GM21529 (cell line): ENCODE data around the gene HBP1.
"Not testable (repeated sequence)": the region's sequence is repeated elsewhere in the genome, so short reads cannot be mapped to it uniquely, and the experiment has no call there.

Experiments
- ATAC-seq: cut with Tn5 transposase; IDR thresholded peaks from one replicate; pipeline ENCODE4 v1.9.1; 2021; ENCODE audit not compliant: unreplicated experiment

Gene HBP1

DNA sequence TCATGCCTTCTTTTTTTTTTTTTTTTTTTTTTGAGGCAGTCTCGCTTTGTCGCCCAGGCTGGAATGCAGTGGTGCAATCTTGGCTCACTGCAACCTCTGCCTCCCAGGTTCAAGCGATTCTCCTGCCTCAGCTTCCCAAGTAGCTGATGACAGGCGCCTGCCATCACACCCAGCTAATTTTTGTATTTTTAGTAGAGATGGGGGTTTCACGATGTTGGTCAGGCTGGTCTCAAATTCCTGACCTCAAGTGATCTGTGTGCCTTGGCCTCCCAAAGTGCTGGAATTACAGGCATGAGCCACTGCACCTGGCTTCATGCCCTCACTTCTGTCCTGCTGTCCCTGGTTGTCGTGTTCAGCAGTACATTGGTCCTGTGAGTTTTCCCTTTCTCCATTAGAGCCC, 52.0 kb downstream of the HBP1 start:
- ATAC-seq, result not testable (repeated sequence)

DNA sequence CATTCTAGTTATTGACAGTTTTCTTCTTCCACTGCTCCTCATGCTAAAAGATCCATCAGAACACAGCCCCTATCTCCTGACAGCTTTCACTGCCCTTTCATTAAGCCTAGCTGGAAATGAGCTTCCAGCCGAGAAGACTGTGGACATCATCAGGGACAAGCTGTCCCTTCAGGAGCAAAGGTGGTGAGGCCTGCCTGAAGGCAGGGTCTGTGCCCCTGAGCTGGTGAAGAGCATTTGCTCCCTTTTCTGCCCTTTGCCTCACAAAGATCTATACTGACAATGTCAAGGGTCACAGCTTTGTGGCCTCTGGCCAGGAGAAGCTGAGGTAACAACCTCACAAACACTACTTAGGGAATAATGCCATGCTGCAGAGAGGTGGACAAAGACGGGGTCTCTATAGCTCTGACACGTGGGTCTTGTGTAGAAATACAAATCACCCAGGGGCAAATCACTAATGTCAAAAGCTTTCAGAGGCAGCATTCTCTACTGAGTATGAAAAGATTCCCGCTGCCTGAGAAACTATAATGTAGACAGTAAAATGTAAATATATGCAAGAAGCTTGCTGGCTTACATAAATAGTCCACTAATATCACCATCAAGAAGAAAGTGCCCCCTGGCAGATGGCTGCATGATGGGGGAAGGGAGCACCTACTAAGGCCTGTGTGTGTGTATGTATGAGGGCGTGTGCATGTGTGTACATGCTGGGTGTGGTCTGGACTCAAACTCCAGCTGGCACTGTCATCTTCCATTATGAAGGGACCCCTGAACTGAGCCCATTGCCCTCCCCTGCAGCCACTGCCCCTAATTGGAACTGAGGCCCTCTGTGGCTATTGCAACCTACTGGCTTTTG, 55.8 kb downstream of the HBP1 start:
- no peak for ATAC-seq

DNA sequence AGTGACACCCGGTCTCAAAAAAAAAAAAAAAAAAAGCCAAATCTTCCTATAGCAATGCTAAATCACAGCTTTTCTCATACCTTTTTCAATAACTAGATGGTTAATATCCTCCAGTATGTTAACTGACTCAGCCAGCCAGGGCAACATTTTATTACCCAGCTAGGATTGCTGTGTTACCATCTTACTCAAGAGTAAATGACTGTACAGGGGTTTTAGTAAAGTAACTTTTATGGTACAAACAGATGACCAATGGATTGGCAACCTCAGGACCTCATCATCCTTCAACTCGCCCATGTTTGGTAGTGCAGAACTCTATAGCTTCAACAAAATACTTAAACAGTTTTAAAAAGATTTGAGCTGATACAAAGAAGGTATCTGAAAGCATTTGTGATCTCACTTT, 59.5 kb downstream of the HBP1 start:
- no peak for ATAC-seq

DNA sequence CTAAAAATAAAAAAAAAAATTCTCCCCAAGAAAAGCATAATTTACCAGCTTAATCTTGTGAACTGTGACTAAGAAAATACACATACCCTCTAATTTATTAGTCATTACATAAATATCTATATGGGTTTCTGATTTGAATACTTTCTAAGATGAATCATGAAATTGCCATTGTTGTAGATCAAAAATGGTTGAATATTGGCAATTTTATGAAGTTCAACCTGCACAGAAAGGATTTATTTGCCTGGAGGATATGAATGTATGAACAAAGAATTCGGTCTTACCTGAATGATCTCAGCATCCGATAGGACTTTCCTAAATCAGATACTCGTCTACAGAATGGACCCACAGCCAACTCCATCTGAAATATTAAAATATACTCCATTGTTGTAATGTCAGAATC, 61.5 kb downstream of the HBP1 start:
- ATAC-seq, result no peak

DNA sequence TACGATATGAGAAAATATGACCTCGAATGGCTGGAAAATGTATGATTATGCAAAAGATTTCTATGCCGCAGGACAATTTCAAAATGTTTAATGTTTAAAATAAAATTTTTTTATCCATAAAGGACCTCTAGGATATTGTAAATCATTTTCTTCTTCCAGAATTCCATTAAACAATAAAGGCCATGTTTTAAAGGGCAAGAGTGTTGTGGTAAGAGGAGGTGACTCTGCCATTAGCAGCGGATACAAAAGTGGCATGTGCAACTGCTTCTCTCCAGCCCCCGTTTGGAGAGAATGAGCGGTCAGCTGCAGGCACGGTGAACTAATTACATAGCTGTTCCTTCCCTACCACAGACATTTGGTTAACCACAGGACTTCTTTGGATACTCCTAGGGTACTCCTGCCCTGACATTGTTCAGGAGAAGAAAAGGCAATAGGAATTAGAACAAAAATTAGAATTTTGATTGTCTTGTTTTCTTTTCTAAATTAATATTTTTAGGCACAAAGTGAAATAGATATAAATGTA, 63.8 kb downstream of the HBP1 start:
- no peak for ATAC-seq

DNA sequence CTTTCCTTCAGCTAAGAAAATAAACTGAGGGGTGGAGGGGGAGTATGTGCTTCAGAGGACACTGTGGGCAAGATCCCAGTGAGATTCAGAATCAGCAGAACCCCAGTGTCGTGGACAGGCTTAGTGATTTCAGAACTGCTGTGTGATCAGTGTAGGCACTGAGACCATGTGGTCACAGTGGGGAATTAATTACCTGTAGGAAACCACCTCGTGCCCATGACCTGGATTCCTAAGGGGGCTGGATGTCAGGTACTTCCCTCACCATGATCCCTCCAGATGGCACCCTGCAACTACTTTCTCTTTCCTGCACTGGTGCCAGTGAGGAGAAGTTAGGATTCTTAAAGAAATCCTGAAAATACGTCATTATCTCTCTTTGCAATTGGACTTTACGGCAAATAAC, 64.4 kb downstream of the HBP1 start:
- ATAC-seq, result no peak

DNA sequence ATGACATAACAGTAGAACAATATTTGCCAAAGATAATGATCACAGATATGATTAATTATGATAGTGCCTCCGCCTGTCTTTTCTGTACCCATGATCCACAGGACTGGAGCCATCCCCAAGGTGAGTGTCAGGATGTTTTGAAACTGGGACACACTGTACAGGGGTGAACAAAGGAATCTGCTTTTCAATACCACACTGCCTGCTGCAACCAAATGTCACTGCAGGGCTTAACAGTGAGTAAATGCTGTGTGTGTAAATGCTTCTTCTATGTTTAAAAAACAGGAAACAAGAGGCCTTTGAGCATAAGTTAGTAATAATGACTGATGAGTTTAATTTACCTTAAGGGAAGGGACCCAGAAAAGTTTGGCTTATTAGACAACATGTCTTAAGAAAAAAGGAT, 65.2 kb downstream of the HBP1 start:
- ATAC-seq, result no peak

DNA sequence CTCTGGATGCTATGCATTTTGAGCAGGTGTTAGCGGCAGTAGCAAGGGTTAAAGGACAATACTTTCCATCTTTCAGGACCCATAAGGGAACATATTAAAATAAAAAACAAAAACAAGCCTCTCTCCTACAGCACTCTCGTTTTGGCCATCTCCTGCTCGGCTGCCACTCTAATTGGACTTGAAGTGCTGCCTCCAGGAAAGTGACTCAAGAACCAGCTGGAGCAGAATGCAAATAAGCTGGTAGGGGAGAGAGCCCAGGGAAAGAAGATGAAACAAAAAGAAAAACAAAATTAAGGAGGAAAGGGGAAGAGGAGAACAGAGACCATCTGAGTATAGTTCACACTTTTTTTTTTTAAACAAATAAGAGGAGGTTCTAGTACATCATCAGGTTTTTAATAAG, 65.6 kb downstream of the HBP1 start:
- ATAC-seq, result no peak

DNA sequence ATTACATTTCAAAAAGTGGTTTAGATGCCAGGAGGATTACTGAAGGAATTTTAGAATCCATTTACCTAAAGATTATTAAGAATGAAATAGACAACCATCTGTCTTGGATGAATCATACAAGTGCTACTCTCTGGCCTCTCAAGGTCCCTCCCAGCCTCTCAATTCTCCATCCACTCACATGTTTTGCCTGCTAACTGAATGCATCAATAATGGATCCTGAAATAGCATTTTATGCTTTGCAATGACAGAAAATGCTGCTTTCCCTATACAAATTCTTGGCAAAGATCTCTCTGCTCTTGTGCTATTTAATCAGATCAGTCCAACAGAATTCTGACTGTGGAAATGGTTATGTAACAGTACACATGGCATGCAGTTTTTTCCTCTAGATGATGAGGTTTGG, 68.1 kb downstream of the HBP1 start:
- ATAC-seq, result no peak

DNA sequence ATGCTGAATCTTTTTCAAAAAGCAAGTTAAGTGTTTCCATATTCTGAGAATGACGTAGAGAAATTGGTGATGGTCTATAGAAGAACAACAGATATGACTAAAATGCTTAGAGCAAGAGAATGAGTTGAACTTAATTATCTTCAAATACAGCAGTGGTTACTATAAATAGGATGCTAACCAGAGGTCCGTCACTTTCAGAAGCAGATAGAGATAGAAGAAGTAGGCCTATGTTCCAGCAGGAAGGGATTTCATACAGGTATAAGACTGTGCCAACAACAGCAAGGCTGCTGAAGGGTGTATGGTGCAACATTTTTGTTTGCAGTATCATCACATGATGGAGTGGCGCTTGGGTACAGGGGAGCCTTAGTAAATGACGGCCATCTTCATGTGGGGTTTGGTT, 68.6 kb downstream of the HBP1 start:
- ATAC-seq, result no peak

DNA sequence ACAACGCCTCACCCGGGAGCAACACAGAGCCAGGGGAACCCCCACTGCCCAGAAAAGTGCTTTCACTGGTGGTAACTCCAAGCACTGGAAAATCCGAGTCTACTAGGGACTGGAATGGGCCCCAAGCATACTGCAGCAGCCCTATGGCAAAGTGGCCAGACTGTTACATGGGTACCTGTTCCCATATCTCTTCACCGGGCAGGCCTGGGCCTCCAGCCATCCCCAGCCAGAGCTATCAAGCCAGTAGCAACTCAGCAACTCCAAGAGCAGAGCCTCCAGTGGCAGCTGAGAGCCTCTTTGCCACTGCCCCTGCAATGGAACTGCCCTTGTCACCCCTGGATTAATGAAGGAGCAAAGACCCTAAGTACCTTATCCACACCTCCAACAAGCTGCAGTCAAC, 73.5 kb downstream of the HBP1 start:
- no peak for ATAC-seq

DNA sequence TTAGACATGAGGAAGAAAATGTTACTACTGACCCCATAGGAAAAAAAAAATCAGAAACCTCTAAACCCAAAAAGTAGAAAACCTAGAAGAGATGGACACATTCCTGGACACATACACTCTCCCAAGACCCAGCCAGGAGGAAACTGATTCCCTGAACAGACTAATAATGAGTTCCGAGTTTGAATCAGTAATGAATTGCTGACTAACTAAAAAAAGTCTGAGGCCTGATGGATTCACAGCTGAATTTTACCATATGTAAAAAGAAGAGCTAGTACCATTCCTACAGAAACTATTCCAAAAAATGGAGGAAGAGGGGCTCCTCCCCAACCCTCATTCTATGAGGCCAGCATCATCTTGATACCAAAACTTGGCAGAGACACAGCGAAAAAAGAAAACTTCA, 75.8 kb downstream of the HBP1 start:
- ATAC-seq, result no peak

DNA sequence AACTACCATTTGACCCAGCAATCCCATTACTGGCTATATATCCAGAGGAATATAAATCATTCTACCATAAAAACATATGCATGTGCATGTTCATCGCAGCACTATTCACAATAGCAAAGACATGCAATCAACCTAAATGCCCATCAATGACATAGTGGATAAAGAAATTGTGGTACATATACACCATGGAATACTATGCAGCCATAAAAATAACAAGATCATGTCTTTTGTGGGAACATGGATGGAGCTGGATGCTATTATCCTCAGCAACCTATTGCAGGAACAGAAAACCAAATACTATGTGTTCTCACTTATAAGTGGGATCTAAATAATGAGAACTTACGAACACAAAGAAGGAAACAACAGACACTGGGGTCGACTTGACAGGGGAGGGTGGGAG, 78.0 kb downstream of the HBP1 start:
- ATAC-seq, result not testable (repeated sequence)

DNA sequence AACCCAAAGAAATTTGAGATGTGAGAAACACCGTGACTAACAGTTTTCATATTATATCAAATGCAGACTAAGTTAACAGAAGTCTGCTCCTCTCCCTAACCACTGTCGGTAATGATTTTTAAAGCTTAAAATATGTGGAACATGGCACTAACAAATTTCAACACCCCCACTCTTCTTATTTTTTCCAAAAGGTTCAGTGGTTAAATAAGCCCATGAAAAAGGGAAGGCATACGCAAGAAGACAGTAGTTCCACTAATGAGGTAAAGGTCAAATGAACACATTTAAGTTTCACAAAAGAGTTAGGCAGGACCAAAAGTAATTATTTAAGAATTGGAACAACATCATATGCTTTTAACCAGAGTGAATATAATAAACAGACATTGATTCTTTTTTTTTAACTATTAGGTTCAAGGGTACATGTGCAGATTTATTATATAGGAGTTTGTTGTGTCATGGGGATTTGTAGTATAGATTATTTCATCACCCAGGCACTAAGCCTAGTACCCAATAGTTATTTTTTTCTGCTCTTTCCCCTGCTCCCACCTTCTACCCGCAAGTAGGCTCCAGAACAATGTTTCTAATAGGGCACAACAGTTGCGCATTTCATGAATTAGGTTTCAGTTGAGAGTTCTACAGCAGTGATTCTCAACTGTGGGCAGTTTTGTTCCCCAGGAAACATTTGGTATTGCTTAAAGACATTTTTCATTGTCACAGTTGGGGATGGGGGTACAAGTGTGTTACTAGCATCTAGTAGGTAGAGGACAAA, 79.9 kb downstream of the HBP1 start:
- no peak for ATAC-seq

DNA sequence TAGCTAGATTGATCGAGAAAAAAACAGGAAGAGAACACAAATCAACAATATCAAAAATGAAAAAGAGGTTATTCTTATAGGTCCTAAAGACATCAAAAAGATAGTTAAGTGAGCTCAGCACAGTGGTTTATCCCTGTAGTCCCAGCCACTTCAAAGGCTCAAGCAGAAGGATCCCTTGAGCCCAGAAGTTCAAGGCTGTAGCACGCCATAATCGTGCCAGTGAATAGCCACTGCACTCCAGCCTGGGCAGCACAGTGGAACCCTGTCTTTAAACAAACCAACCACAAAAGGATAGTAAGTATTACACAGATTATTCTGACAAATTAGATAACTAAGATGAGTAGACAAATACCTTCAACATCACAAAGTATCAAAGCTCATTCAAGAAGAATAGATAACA, 83.2 kb downstream of the HBP1 start:
- ATAC-seq, result no peak
